HG02852 (cell line): ENCODE results near the gene HSPA4L.
A peak's percentile ranks its signal among the peaks of the same experiment; 100 is the strongest.

Experiments
- ATAC-seq: cut with Tn5 transposase; IDR thresholded peaks from one replicate; pipeline ENCODE4 v1.9.1; 2021; ENCODE audit warnings: mild to moderate bottlenecking, moderate library complexity; ENCODE audit not compliant: unreplicated experiment

Gene HSPA4L

DNA sequence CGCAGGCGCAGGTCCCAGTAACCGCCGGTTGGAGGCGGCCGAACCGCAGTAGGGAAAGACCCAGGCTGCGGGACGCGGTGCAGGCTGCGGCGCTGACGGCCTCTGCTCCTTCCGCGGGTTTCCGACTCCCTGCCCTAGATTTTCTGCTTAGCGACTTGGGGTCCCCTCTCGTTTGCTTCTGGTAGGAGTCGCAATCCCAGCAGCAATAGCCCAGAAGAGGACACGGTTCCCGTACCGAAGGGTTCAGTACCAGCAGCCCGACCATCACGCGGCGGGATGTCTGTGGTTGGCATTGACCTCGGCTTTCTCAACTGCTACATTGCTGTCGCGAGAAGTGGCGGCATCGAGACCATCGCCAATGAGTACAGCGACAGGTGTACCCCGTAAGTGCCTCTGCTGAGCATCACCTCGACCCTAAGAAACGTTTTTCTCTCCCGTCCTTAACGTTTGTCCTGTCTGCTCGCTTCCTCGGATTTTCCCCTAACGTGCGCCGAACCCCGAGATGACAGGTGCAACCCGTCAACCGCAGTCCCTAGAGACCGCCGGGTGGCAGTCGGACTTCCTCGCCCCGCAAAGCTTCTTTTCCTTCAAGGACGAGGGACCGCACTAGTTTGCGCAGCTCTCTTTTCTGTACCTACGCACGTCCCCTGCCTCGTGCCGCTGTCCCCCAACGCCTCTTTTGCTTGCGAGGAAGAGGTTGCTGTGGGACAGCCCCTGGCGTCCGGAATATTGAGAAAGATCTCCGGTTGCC lies at the start of gene HSPA4L:
HSPA4L (plus strand) TSS at position 48 of the 751 bp plus-strand sequence; CDS start at position 277, 229 bp downstream.
- ATAC-seq: peak; percentile 40

DNA sequence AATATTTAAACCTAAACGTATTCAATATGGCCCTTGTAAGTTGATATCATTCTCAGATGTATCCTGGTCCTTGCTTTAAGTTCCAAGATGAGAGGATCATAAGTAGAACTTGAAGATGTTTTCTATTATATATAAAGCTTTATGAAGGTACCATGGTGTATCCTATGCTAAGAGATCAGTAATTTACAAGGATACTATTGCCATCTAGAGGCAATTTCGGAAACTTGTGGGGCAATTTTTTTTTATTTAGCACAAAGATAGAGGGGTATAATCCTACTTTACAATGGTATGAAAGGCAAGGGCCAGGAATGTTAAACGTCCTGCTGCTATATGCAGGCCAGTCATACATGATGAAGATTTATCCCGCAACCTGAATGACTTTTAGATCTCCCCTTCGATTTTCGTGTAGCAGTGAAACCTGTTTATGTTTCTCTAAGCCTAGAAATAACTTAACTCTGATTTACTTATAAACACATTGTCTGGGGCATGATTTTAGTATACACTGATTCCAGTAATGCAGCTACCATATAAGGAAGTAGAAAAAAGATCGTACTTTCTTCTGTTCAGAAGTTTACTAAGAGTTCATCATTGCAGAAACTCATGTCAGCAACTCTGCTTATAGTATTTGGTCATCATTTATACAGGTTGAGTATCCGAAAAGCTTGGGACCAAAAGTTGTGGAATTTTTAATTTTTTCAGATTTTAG lies 49.3 kb upstream of the HSPA4L start:
- no peak for ATAC-seq

GRCh38 chr4:127734976-127735375 lies 47.1 kb upstream of the HSPA4L start:
- ATAC-seq: no peak

- no peak for ATAC-seq
These were observed 44.8 kb upstream of the HSPA4L start for GRCh38 chr4:127737295-127737694.

DNA sequence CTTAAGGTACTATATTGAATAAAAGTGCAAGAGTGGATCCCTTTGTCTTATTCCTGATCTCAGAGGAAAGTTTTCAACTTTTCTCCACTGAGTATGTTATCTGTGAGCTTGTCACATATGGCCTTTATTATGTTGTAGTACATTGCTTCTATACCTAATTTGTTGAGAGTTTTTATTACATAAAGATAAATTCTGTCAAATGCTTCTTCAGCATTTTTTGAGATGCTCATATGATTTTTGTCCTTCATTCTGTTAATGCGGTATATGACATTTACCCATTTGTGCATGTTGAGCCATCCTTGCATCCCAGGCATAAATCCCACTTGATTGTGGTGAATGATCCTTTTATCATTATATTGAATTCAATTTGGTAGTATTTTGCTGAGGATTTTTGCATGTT lies 40.9 kb upstream of the HSPA4L start:
- no peak for ATAC-seq

- no peak for ATAC-seq
These were observed 34.2 kb upstream of the HSPA4L start for GRCh38 chr4:127747883-127748282.

- ATAC-seq: no peak
These were observed 33.2 kb upstream of the HSPA4L start for GRCh38 chr4:127748957-127749356.

- ATAC-seq: no peak
These were observed 25.2 kb upstream of the HSPA4L start for GRCh38 chr4:127756906-127757305.

- no peak for ATAC-seq
These were observed 22.8 kb upstream of the HSPA4L start for GRCh38 chr4:127759228-127759820.

GRCh38 chr4:127759893-127760292 lies 22.2 kb upstream of the HSPA4L start:
- ATAC-seq: no peak

GRCh38 chr4:127771535-127772275 lies 10.4 kb upstream of the HSPA4L start:
- ATAC-seq: no peak

DNA sequence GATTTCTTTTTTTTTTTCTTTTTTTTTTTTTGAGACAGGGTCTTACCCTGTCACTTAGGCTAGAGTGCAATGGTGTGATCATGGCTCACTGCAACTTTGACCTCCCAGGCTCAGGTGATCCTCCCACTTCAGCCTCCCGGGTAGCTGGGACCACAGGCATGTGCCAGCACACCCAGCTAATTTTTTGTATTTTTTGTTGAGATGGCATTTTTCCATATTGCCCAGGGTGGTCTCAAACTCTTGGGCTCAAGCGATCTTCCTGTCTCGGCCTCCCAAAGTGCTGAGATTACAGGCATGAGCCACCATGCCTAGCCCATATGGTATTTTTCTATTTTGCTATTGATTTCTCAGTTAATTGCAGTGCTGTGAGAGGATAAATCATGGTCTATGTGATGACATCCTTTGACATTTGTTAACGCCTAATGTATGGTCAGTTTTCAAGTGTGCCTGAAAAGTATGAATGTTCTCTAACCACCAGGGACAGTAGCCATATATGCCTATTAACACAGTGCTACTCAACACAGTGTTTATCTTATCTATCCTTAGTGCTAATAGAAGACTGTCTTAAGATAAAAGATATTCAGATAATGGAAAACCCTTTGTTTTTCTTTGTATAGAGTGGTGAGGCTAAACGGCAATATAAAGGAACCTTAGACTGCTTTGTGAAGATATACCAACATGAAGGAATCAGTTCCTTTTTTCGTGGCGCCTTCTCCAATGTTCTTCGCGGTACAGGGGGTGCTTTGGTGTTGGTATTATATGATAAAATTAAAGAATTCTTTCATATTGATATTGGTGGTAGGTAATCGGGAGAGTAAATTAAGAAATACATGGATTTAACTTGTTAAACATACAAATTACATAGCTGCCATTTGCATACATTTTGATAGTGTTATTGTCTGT lies 9.1 kb upstream of the HSPA4L start:
- ATAC-seq: no peak

DNA sequence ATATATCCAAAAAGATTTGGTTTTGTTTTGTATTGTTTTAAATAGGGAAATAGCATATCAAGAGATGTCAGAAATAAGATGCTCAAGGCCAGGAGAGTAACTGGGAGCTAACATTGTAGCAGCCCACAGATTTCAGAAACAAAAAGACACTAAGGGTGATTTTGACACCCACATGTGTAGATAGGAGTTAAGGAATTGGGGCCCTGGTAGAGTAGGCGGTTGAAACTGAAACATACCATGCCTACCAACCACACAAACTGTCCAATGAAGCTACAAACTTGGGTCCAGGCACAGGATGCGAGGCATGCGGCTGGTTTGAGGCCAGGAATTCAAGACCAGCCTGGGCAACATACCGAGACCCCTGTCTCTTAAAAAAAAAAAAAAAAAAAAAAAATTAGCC lies 6.3 kb upstream of the HSPA4L start:
- no peak for ATAC-seq

DNA sequence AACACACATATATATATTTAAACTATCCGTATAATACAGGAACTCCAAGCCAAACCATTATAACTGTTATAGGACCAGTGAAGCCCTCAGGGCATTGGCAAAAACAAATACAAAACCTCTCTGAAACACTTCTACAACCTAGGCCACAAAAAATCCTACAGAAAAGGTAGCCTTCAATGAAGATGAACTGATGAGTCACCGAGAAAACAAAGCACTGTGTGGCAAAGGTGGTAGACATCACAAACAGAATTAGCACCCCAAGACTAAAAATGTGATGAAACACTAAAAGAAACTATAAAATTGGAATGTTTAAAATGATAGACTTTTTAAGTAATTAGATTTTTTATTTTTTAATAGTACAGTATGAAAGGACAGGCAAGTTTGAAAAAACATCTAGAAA lies 5.5 kb upstream of the HSPA4L start:
- no peak for ATAC-seq

DNA sequence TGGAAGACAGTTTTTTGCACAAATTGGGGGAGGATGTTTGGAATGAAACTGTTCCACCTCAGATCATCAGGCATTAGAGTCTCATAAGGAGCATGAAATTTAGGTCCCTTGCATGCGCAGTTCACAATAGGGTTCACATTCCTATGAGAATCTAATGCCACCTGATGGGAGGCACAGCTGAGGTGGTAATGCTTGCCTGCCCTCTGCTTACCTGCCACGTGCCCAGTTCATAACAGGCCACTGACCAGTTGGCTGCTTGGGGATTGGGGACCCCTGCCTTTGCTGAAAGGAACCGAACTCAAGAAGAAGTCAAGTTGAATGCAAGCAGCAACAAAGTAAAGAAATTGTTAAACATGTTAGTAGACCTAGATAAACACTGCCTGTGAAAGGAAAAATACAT lies 4.6 kb upstream of the HSPA4L start:
- ATAC-seq: no peak

DNA sequence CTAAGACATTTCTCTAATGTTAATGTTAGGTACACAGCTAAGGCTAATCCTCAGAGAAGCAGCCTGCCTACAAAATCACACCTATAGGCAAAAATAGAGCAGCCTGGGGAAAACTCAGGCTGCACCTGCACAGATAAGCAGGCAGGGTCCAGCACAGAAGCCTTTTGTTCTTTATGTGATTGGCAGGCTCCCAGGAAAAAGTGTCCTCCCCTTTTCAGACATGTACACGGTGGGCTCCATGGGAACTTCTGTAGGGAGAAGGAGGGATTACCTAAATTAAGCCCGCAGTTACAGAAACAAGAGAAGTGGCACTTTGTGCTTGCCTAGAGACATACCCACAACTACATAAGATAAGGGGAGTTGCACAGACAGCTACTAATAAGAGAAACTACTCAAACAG lies 4.0 kb upstream of the HSPA4L start:
- ATAC-seq: no peak

DNA sequence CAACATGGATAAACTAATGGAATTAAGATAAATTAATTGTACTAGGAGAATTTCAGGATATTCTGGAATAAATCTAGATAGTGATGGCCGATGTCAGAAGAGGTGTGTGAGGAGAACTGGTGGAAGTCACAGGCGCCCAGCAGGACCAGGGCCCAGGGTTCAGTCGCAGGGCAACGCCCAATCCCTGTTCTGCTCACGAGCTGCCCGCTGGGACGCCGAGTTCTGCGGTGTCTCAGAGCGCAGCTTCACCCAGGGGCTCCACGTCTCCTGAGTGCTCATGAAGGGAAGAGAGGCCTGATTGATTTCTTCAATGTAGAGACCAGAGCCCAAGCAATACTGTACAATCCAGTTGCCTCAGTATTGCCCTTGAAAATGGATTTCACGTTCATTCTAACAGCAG lies 1.5 kb upstream of the HSPA4L start:
- ATAC-seq: no peak

DNA sequence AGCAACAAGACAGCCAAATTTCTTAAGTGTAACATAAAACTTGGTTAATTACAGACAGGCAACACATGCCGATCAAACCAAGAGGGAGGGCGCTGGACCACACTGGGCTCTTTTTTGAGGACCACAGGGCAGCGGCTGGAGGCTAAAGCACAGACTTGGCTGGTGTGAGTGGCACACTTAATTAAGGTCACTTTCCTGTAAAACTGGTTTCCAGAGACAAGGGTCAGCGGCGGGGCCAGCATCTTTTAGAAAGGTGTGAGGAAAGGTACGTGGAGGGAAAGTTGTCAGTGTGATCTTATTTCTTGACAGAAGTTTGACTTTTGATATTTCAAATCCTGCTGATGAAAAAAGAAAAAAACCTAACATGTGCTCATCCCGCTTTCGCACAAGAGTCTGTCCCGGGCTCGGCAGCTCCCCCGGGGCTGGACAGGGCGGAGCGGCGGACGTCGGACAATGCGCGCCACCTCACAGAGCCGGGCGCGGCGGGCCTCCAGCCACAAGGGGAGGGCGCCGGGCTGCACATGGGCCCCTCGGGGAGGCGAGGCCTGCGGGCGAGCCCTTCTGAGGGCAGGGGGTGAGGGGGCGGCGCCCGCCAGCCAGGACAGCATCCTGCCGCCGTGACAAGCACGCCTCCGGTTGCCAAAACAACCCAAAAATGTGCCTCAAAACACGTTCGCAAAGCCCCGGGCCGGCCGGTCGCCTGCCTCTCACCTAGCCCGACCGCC lies 660 bp upstream of the HSPA4L start:
- peak; percentile 27 for ATAC-seq

DNA sequence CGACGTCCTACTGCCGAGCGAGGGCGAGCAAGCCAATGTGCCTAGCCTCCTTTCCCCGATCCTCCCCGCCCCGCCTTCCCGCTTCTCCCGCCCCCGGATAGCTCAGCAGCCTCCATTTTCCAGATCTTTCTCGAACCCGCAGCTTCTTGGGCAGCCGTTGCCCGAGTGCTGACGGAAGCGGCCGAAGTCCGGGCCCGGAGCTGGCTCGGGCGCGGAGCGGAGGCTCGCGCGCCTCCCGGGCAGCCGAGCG lies 172 bp upstream of the HSPA4L start:
- peak; percentile 76 for ATAC-seq
